HG03025 (cell line): ENCODE results near the gene SLC25A12.
"Not testable (repeated sequence)": the region's sequence is repeated elsewhere in the genome, so short reads cannot be mapped to it uniquely, and the experiment has no call there.

ENCODE experiments used
- ATAC-seq: cut with Tn5 transposase; IDR thresholded peaks from one replicate; pipeline ENCODE4 v1.9.1; 2021; ENCODE audit warnings: mild to moderate bottlenecking, moderate library complexity; ENCODE audit not compliant: unreplicated experiment, low FRiP score

Gene SLC25A12

DNA sequence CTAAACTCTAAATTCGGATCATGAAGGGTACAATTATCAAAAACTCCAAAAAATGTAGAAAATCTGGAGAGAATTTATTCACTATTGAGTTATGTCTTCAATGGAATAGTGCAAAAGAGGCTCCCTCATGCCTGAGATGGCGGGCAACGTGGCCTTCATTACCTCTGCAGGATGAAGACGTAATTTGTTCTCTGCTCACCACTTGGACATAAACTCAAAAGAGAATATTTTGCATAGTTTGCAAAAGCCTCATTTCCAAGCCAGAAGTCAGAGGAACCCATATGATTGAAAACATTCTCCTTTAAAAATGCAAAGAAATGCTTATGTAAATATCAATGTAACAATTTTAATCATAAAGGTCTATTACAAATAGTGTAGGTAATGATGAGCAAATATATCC lies 58.7 kb downstream of the SLC25A12 start:
- ATAC-seq = no peak

DNA sequence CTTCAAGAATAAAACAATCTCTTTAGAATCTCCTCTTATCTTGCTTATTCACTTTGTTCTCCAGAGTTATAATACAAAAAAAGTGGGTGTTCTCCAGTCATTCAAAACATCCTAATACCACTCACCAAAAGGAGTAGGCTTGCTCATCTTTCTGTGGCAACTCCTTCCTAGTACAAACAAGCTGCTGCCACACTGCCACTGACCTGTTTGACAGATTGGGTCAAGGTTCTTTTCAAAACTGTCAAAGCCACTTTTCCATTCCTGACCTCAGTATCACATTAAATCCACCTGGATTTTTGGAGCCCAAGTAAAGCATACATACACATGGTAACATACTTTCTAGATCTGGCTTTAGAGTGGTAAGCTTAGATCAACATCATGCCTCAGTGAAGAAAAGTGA lies 59.8 kb downstream of the SLC25A12 start:
- no peak for ATAC-seq

DNA sequence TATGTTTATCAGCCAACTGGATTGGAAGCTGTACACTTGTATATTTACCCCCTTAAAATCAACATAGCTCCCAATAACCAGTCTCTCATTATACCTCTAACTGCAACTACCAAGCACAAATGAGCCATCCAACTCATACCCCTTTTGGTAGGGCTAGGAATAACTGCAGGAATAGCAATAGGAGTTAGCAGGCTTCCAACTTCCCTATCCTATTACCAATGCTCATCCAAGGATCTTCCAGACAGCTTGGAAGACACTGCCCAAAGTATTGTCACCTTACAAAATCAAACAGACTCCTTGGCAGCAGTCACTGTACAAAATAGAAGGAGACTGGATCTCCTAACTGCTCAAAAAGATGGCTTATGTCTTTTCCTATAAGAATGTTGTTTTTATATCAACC lies 61.6 kb downstream of the SLC25A12 start:
- ATAC-seq = no peak

DNA sequence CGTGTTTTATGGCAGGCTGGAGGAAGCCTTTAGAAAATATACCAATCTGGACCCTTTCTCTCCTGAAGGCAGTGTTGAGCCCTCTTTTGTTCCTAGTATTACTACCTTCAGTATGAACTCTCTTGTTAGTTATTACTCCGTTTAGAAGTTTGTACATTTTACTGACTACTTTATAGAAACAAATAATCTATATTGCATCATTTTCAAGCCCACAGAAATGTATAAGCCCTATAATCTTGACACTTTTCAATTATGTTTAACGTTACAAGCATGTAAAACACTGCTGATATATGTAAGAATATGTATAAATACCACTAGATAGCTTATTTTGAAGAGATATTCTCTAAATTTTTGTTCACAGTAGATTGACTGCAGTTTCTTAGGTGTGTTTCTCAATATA lies 64.0 kb downstream of the SLC25A12 start:
- ATAC-seq = no peak

DNA sequence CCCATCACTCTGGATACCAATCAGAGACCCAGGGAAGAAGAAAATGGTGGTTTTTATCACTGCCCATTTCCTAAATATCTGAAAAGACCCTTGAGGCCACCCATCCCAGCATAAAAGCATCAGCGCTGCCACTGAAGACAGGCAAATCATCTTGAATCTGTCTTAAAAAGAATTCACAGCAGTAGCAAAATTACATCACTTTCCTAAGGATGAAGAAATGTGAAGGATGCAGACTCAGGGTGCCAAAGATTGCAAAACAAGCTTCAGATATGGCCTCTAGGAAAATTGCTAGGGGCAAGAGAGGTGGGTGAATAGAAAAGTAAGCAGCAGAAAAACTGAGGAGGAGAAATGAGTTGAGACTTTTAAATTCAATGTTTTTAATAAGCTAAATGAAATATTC lies 70.0 kb downstream of the SLC25A12 start:
- ATAC-seq = no peak

DNA sequence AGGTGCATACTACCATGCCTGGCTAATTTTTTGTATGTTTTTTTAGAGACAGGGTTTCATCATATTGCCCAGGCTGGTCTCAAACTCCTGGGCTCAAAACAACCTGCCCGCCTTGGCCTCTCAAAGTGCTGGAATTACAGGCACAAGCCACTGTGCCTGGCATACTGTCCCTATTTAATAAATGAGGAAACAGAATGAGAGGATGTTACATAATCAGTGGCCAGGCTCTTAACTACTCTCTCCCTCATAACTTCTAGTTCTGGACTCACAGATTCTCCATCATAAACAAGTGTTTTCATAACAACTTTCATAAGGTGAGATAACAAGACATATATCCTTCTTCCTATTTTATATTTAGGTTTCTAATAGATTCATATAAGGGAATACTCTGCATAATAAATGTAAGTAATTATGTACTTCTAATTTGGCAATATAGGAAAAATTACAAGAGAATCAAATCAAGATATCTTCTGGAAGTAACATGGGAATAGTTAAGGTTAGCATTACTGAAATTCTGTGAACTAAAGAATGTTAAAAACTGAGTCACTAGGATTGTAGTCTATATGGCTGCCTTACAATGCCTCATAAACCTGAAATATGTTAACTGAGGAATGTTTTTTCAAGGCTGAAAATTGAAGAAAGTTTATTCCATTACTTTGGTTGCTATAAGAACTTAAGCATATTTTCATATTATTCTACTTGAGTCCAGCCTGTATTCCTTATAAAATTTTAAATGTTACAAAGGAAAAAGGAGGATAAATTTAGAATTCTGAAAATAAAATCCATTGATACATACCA lies 71.3 kb downstream of the SLC25A12 start:
- no peak for ATAC-seq

DNA sequence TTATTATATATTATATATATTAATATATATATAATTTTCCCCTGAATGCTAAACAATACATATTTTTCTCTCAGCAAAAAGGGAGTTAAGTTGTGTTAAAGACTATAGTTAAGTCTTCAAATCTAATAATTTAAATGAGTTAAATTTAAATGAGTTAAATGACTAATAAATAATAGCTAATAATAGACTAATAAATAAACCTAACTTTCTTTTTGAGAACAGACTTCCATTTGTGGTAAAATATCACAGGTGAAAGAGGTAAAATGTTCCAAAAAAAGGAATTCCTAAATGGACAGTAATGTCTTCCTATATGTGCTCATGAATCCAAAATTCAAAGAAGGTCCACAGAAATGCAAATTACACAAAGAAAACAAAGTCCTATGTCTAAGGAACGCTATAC lies 74.6 kb downstream of the SLC25A12 start:
- ATAC-seq = no peak

DNA sequence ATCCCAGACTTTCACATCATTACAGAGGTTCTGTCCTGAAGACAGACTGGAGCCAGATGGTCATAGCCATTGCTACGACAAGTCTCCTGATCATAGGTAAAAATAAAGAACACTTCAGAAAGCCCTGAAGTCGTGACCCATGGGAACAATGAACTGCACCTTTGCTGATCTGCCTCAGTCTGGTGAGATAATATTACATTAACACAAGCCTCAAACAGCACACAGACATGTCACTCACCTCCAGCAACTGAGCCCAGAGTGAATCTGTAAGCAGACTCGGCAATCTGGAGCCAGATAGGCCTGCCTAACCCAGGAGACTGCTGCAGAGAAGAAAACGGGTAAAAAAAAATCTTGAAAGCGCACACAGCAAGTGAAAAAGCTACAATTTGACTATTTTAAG lies 79.2 kb downstream of the SLC25A12 start:
- ATAC-seq = no peak

DNA sequence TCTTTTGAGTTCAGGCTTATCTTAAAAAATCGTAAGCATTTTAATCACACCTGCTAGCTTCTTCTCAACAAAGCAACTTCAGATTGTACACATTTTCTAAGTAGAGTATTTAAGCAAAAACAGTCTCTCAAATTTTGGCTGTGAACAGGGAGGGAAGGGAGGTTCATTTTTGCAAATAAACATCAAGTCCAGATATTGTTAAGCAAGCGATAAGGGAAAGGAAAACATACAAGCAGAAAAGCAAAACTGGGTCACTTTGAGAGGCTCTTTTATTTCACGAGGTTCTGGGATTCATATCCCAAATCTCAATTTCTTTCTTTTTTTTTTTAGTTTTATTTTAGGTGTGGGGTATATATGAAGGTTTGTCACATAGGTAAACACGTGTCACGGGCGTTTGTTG lies 79.9 kb downstream of the SLC25A12 start:
- ATAC-seq = no peak

DNA sequence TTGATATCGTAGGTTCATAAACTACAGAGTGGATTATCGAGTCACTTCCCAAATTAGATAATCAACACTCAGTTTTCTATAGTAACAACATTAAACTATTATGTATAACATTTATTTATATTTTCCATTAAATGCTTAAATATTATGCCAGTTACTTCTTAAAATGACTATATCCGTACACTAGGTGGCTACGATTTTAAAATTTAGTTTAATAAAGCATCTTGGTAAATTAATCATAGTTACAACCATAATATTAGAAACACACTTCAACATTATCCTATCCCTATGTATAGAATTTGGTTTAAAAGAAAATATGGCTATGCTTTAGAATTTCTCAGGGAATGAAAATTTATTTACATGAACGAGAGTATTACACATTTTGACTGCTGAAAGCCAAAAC lies 80.3 kb downstream of the SLC25A12 start:
- ATAC-seq = no peak

DNA sequence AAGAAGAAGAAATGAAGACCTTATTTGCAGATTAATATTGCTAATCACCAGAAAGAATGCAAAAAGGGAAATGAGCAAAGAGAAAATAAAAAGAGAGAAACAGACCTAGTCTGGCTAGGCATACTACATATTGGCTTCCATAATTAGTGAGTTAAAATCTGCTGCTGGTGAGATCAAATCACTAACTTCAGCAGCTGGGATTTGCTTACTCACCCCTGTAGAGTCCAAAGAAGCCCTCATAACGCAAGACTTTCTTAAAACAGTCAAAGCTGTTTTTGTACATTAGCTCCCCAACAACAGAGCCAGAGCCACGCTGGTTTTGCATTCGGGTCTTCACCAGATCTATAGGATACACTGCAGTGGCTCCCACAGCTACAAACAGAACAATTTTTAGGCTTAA lies 80.9 kb downstream of the SLC25A12 start:
- no peak for ATAC-seq

DNA sequence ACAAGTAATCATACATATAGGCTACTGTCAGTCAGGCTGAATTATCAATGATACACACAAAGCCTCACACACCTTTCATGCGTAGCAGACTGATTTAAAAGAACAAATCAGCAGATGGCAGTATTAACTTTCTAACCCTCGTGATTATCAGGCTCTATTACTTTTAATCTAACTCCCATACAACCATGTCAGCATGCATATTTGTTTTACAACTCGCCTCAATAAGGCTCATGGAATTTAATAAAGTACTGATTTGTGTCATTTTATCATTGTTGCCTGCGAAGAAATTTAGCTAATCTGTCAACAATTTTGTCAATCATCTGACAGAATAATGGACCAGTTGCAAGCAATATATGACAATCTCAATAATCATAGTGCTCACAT lies 82.8 kb downstream of the SLC25A12 start:
- ATAC-seq = no peak

DNA sequence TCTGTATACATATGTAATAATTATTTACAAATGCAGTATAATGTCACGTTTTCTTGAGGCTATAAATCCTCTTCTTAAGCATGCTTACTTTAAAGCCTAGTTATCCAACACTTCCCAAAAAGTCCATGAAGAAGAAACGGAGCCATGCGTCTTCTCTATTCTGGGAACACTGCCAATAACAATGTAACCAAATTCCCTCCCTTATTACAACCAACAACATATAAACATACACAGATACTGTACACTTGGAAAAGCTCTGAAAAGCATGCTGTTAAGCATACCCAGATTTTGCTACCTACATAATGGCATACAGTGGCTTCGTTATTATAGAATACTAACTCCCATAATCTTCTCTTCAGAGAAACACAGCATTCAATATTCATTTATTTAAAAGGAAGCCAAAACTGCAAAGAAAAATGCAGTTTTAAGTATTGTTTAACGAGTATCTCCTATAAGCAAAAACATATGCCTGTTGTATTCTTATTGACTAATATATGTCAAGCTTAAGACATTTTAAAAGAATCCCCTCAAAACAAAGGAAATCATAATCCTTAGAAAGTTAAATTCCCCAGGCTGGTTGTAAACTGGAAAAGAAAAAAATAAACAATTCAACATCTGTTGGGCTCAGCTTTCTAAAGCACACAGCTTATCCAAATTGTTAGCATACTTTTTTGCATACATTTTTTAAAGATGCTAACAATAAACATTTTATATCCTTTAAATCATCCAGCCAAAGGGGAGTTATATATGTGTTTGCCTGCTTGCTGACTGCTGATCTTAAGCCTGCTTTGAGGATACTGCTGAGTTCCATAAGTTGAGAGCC lies 83.4 kb downstream of the SLC25A12 start:
- ATAC-seq = no peak

DNA sequence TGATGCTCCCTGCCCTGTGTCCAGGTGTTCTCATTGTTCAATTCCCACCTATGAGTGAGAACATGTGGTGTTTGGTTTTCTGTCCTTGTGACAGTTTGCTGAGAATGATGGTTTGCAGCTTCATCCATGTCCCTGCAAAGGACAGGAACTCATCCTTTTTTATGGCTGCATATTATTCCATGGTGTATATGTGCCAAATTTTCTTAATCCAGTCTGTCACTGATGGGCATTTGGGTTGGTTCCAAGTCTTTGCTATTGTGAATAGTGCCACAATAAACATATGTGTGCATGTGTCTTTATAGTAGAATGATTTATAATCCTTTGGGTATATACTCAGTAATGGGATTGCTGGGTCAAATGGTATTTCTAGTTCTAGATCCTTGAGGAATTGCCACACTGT lies 85.2 kb downstream of the SLC25A12 start:
- not testable (repeated sequence) for ATAC-seq

DNA sequence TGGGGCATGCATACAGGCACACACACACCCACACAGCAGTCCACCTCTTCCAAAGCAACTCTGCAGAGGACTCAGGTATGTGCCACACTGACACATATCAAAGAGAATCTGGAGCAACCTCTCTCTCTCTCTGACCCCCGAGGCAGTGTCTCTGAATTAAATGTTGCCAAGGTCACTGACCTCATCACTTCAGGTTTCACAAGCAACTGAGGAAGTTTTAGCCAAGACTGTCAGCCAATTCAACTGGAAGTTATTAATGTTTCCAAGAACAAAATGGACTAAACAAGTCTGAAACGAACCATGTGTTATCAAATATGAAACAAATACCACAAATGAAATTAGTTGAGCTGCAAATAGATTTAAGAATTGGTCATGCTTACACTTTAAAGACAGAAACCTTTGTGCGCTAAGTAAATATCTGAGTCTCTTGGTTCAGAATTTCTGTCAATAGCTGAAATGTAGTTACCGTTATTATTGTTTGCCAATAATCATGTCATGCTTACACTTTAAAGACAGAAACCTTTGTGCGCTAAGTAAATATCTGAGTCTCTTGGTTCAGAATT lies 86.1 kb downstream of the SLC25A12 start:
- no peak for ATAC-seq

DNA sequence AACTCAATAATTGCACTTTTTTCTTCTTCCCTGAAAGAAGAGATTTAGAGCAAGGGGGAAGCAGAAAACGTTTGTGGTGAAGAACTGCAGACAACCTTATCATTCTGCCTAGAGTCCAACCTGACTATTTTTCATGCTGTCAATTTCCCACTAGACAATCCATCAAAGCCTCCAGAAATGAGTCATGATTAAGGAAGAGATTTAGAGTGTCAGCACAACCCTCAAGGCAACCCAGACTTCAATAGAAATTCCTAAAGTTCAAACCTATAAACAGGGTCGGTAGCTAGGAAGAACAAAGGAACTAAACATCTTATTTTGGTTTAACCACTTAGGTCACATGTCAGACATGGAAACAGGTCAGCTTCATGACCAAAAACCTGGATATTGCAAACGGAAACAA lies 86.9 kb downstream of the SLC25A12 start:
- ATAC-seq = no peak

DNA sequence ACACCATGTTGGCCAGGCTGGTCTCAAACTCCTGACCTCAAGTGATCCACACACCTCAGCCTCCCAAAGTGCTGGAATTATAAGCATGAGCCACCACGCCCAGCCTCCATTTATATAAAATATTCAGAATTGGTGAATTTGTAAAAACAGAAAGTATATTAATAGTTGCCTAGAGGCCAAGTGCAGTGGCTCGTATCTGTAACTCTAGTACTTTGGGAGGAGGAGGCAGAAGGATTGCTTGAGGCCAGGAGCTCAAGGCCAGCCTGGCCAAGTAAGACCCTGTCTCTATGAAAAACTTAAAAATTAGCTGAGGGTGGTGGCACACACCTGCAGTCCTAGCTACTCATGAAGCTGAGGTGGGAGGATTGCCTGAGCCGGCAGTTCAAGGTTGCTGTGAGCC lies 89.6 kb downstream of the SLC25A12 start:
- no peak for ATAC-seq

DNA sequence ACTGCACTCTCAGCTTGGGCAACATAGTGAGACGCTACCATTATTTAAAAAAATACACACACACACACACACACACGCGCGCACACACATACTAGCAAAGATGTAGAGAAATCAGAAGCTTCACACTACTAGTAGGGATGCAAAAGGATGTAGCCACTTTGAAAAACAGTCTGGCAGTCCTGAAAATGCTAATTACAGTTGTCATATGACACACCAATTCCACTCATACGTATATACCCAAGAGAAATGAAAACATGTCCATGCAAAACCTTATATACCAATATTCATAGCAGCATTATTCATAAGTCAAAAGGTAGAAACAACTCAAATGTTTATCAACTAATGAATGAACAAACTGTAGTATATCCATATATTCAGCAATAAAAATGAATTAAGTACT lies 90.3 kb downstream of the SLC25A12 start:
- no peak for ATAC-seq

DNA sequence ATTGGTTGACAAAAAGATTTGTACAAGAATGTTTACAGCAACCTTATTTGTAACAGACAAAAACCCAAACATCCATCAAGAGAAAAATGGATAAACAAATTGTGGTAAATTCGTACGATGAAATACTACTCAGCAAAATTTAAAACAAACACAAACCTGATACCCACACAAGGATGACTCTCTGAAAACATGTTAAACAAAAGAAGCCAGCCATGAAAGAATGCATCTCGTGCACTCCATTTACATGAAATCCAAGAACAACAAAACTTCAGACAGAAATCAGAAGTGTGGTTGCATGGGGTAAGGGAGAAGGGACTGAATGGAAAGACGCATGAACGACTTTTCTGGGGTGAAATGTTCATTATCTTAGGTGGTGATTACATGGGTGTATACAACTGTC lies 93.4 kb downstream of the SLC25A12 start:
- ATAC-seq = no peak

DNA sequence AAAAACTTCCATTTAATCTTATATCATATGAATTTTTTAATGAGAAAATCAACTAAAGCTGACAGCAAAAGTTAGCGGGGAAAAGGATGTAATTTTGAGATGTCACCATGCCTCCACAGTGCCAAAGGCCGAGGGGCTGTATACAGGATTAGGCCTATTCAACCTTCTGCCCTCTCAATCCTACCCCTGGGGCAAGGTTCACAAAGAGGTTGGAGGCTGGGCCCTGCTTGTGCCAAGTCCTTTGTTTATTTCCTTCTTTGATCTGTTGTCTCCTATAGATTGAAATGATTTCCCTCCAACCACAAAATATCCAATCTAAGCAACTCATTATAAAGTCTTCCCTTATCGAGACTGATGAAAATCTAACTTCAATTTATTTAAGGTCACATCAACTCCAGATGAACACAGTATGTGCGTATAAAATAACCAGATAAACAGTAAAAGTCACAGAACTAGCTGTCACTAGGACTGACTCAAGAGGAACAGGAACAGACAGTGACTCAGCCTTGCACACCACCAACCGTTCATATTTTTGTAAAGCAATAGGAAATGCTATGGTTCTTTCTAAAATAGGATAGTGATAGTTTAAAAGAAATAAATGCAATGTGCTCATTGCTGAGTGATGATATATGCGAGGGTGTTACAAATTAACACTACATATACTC lies 95.8 kb downstream of the SLC25A12 start:
- ATAC-seq = no peak

DNA sequence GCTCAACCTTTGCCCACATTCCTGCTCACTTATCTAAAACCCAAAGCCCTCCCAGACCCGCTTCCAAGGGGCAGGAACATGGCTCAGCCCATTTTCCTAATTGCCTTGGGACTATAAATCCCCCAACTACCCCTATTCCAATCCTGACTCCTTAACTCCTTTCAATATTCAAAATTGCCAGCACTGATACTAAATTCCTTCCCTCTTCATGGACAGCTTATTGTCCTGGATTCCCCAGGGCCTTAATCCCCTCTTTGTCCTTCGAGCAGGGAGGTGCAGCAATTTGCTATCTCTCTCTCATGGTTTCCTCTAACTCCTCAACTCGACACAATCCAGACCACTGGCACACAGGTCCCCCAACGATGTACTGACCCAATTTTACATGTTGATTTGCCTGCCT lies 99.1 kb downstream of the SLC25A12 start:
- ATAC-seq = no peak
